NCI-H1048 (cell line): ENCODE measurements around the gene DNAJC1.
"Not testable (repeated sequence)": the region's sequence is repeated elsewhere in the genome, so short reads cannot be mapped to it uniquely, and the experiment has no call there.

Experiments
- DNase-seq: peaks from one replicate; lab custom pipeline; 2025; lab: John Stamatoyannopoulos, UW

DNAJC1 gene

GRCh38 chr10:21899736-21900135, 103.8 kb downstream of the DNAJC1 start:
- DNase-seq = no peak

- no peak for DNase-seq
These were observed 107.6 kb downstream of the DNAJC1 start for GRCh38 chr10:21895932-21896331.

- no peak for DNase-seq
These were observed 108.7 kb downstream of the DNAJC1 start for GRCh38 chr10:21894648-21895342.

GRCh38 chr10:21891439-21891838, 112.1 kb downstream of the DNAJC1 start:
- no peak for DNase-seq

GRCh38 chr10:21889477-21890275, 113.9 kb downstream of the DNAJC1 start:
- no peak for DNase-seq

- no peak for DNase-seq
These were observed 114.6 kb downstream of the DNAJC1 start for GRCh38 chr10:21888959-21889358.

GRCh38 chr10:21885940-21886339, 117.6 kb downstream of the DNAJC1 start:
- DNase-seq = no peak

GRCh38 chr10:21873198-21873597, 130.3 kb downstream of the DNAJC1 start:
- no peak for DNase-seq

GRCh38 chr10:21872771-21873170, 130.8 kb downstream of the DNAJC1 start:
- DNase-seq = not testable (repeated sequence)

GRCh38 chr10:21870849-21871248, 132.7 kb downstream of the DNAJC1 start:
- DNase-seq = no peak

GRCh38 chr10:21869087-21869486, 134.4 kb downstream of the DNAJC1 start:
- not testable (repeated sequence) for DNase-seq

GRCh38 chr10:21860718-21861117, 142.8 kb downstream of the DNAJC1 start:
- no peak for DNase-seq

- no peak for DNase-seq
These were observed 145.1 kb downstream of the DNAJC1 start for GRCh38 chr10:21858455-21858854.

GRCh38 chr10:21849607-21850006, 153.9 kb downstream of the DNAJC1 start:
- DNase-seq = no peak

- no peak for DNase-seq
These were observed 159.9 kb downstream of the DNAJC1 start for GRCh38 chr10:21843645-21844044.

GRCh38 chr10:21841273-21841672, 162.3 kb downstream of the DNAJC1 start:
- DNase-seq = not testable (repeated sequence)

- not testable (repeated sequence) for DNase-seq
These were observed 166.0 kb downstream of the DNAJC1 start for GRCh38 chr10:21837487-21837886.

GRCh38 chr10:21834574-21834973, 169.0 kb downstream of the DNAJC1 start:
- DNase-seq = not testable (repeated sequence)

- DNase-seq = no peak
These were observed 170.8 kb downstream of the DNAJC1 start for GRCh38 chr10:21832821-21833130.

GRCh38 chr10:21831986-21832820, 171.3 kb downstream of the DNAJC1 start:
- no peak for DNase-seq

- DNase-seq = no peak
These were observed 173.5 kb downstream of the DNAJC1 start for GRCh38 chr10:21830037-21830436.

- DNase-seq = no peak
These were observed 176.2 kb downstream of the DNAJC1 start for GRCh38 chr10:21827308-21827707.

- DNase-seq = no peak
These were observed 176.8 kb downstream of the DNAJC1 start for GRCh38 chr10:21826725-21827124.
